ENCODE results near the gene ALG1L2. TPM values are rescaled to one million over a fixed set of nuclear protein-coding genes. Genes with fewer than 3 reads are reported as not detected.
"Not testable (repeated sequence)": the region's sequence is repeated elsewhere in the genome, so short reads cannot be mapped to it uniquely, and the experiment has no call there.

Gene ALG1L2
- total RNA-seq, 4 donors from 2014 or later = not detected

- H3K4me3 ChIP-seq = no peak overlapping the region
- TF ChIP-seq POLR2AphosphoS5 (IDR thresholded peaks at IDR 0.05) (no peak), EP300 (IDR thresholded peaks at IDR 0.05; ENCODE audit: low read depth) (no peak), CTCF (IDR thresholded peaks at IDR 0.05) (no peak)
- no peaks in the 10 kb centered on the region for H3K36me3 ChIP-seq
- no peak for DNase-seq
- in situ Hi-C loops (cut with MboI; ENCODE audit: low pct_ligation_motif_present in 1 of 4, low pct_unique_long_range_greater_than_20kb in 1 of 4, low sequenced_read_pairs in 3 of 4) (no loop called here), intact Hi-C loops (cut with DNase I; ENCODE audit: low total_unique reads) (no loop called here)
- no peaks in the 10 kb centered on the region for H3K9me3 ChIP-seq
- no peaks in the 10 kb centered on the region for H3K4me1 ChIP-seq
- no peaks in the 10 kb centered on the region for H3K27me3 ChIP-seq
- no peak overlapping the region for H3K27ac ChIP-seq
- WGBS, 2 donors (ENCODE audit: low coverage in 1 of 2) = 95% methylated on average over 7 of the region's 7 CpGs; no CpG with 5 or more reads in 1 of the 2 donors
Measured at GRCh38 chr3:130077636-130078035, 4.0 kb upstream of the ALG1L2 start.

- H3K27me3 ChIP-seq; H3K36me3 ChIP-seq; H3K4me1 ChIP-seq; H3K27ac ChIP-seq; H3K4me3 ChIP-seq; intact Hi-C loops (cut with DNase I; ENCODE audit: low total_unique reads); H3K9me3 ChIP-seq; DNase-seq; in situ Hi-C loops (cut with MboI; ENCODE audit: low pct_ligation_motif_present in 1 of 4, low pct_unique_long_range_greater_than_20kb in 1 of 4, low sequenced_read_pairs in 3 of 4): not testable (repeated sequence)
- 76% methylated on average over 3 to 7 of the region's 7 CpGs for WGBS, 2 donors (ENCODE audit: low coverage in 1 of 2)
Measured at GRCh38 chr3:130083363-130084090, 1.9 kb downstream of the ALG1L2 start.

- Histone ChIP-seq H3K4me1 (no peaks in the 10 kb centered on the region), H3K27ac (no peak overlapping the region), H3K27me3 (no peaks in the 10 kb centered on the region), H3K9me3 (no peaks in the 10 kb centered on the region), H3K4me3 (no peak overlapping the region), H3K36me3 (no peaks in the 10 kb centered on the region)
- intact Hi-C loops (cut with DNase I; ENCODE audit: low total_unique reads) = no loop called here
- TF ChIP-seq CTCF (IDR thresholded peaks at IDR 0.05) (no peak), POLR2AphosphoS5 (IDR thresholded peaks at IDR 0.05) (no peak), EP300 (IDR thresholded peaks at IDR 0.05; ENCODE audit: low read depth) (no peak), POLR2A (IDR thresholded peaks at IDR 0.05) (no peak)
- in situ Hi-C loops (cut with MboI; ENCODE audit: low pct_ligation_motif_present in 1 of 4, low pct_unique_long_range_greater_than_20kb in 1 of 4, low sequenced_read_pairs in 3 of 4) = no loop called here
- no peak for DNase-seq
- 68 to 100% methylated on average over 1 to 5 of the region's 5 CpGs for WGBS, 2 donors (ENCODE audit: low coverage in 1 of 2)
Measured at GRCh38 chr3:130084436-130084980, 2.9 kb downstream of the ALG1L2 start.

- TF ChIP-seq EP300 (IDR thresholded peaks at IDR 0.05; ENCODE audit: low read depth) = no peak
- no peak for TF ChIP-seq POLR2AphosphoS5 (IDR thresholded peaks at IDR 0.05)
- no peak for DNase-seq
- Histone ChIP-seq H3K4me1 (no peaks in the 10 kb centered on the region), H3K36me3 (no peaks in the 10 kb centered on the region), H3K4me3 (no peak overlapping the region), H3K27me3 (no peaks in the 10 kb centered on the region), H3K27ac (no peak overlapping the region), H3K9me3 (no peaks in the 10 kb centered on the region)
- WGBS, 2 donors (ENCODE audit: low coverage in 1 of 2) = 83% methylated on average over 6 of the region's 6 CpGs; no CpG with 5 or more reads in 1 of the 2 donors
- in situ Hi-C loops (cut with MboI; ENCODE audit: low pct_ligation_motif_present in 1 of 4, low pct_unique_long_range_greater_than_20kb in 1 of 4, low sequenced_read_pairs in 3 of 4) = loop anchor here in 2 of 4 donors (5.0 kb wide), 1 partner anchor 44 kb away; no protein-coding TSS in a partner anchor
- intact Hi-C loops (cut with DNase I; ENCODE audit: low total_unique reads) = no loop called here
Measured at GRCh38 chr3:130085881-130086280, 4.2 kb downstream of the ALG1L2 start.

GRCh38 chr3:130086628-130087027, 5.0 kb downstream of the ALG1L2 start:
- intact Hi-C loops (cut with DNase I; ENCODE audit: low total_unique reads); H3K9me3 ChIP-seq; H3K4me3 ChIP-seq; DNase-seq; H3K4me1 ChIP-seq; H3K27me3 ChIP-seq; H3K36me3 ChIP-seq; H3K27ac ChIP-seq: not testable (repeated sequence)
- 54 to 62% methylated on average over 2 of the region's 2 CpGs for WGBS, 2 donors (ENCODE audit: low coverage in 1 of 2)
- in situ Hi-C loops (cut with MboI; ENCODE audit: low pct_ligation_motif_present in 1 of 4, low pct_unique_long_range_greater_than_20kb in 1 of 4, low sequenced_read_pairs in 3 of 4) = loop anchor here in 2 of 4 donors (5.0 kb wide), 1 partner anchor 44 kb away; no protein-coding TSS in a partner anchor
